ENCODE data around the gene KCNIP2. TPM values are rescaled to one million over a fixed set of nuclear protein-coding genes. Genes with fewer than 3 reads are reported as not detected.

KCNIP2 gene
- total RNA-seq, 4 donors from 2014 or later: 0.32 to 1.7 (median 0.54) TPM

DNA sequence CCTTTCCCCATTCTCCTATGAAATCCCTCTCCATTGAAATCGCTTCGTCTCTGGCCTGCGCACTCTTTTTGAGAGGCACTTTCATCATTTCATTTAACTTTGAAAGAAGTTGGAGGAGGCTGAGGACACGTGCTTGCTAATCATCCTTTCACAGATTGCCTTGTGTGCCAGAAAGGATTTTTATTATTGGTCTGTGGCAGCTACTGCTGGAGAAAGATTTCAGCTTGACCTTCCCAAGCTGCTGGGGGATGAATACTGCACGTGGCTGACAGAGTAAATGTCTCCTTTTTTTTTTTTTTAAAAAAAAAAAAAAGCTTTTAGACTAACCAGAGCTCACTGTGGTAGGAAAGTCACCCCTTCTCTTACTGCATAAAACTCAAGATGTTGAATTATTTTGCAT lies 44.2 kb upstream of the KCNIP2 start:
- no peak overlapping the region for H3K27ac ChIP-seq (replicated peaks in 1 of 4)

DNA sequence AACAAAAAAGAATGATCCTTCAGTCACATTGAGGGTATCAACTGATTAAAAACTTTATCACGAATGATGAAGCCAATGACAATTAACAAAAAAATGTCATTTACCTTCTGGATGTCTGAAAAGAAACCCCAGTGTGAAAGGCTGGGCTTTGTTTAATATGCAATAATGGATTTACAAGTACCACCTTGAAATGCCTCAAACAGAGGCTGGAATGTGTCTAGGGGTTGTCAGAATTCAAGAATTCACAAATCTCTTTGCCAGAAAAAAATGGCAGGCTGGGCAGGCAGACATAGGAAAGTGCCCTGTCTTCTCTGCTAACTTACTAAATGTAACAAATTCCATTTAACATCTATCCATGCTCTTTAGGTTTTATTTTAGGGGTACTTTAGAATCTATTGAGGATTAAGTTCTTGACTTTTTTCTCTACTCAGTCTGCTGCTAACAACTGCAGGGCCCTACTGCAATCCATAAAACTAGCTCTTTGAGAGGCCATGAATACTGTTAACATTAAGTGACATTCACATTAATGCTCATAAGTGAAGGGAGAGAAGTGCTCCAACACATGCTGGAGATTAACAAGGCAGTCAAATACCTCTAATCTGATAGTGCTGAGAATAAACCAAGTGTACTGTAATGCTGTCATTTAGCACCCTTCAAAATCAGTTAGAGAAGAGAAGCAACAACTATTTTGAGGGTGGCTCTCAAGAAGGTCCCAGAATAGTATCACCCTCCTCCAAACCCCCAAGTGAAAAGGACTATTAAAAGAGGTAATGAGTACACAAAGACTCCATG lies 43.1 kb upstream of the KCNIP2 start:
- intact Hi-C loops (cut with DNase I): loop anchor here (2.0 kb wide), 1 partner anchor 122 kb away; no protein-coding TSS in a partner anchor
- WGBS: 77% methylated on average over 1 of the region's 1 CpG

More for the DNA sequence above, 44.2 kb upstream of the KCNIP2 start:
- peaks cover 0 to 5% (median 0%) of the 10 kb centered on the region in 4 donors for H3K36me3 ChIP-seq
- no peaks in the 10 kb centered on the region for H3K27me3 ChIP-seq
- H3K4me1 ChIP-seq: peaks cover 0 to 17% (median 4%) of the 10 kb centered on the region in 4 donors
- no peaks in the 10 kb centered on the region for H3K9me3 ChIP-seq
- no peak for DNase-seq (ENCODE audit: extremely low spot score)
- WGBS: 64% methylated on average over 5 of the region's 5 CpGs
- TF ChIP-seq POLR2A (IDR thresholded peaks at IDR 0.05; ENCODE audit: low read depth) (no peak), EP300 (IDR thresholded peaks at IDR 0.05) (no peak), POLR2AphosphoS5 (IDR thresholded peaks at IDR 0.05) (no peak)
- TF ChIP-seq, protein P1, sequence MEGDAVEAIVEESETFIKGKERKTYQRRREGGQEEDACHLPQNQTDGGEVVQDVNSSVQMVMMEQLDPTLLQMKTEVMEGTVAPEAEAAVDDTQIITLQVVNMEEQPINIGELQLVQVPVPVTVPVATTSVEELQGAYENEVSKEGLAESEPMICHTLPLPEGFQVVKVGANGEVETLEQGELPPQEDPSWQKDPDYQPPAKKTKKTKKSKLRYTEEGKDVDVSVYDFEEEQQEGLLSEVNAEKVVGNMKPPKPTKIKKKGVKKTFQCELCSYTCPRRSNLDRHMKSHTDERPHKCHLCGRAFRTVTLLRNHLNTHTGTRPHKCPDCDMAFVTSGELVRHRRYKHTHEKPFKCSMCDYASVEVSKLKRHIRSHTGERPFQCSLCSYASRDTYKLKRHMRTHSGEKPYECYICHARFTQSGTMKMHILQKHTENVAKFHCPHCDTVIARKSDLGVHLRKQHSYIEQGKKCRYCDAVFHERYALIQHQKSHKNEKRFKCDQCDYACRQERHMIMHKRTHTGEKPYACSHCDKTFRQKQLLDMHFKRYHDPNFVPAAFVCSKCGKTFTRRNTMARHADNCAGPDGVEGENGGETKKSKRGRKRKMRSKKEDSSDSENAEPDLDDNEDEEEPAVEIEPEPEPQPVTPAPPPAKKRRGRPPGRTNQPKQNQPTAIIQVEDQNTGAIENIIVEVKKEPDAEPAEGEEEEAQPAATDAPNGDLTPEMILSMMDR (IDR thresholded peaks at IDR 0.05): no peak
- H3K4me3 ChIP-seq: no peak overlapping the region
- intact Hi-C loops (cut with DNase I): loop anchor here (2.0 kb wide), 1 partner anchor 121 kb away; no protein-coding TSS in a partner anchor

DNA sequence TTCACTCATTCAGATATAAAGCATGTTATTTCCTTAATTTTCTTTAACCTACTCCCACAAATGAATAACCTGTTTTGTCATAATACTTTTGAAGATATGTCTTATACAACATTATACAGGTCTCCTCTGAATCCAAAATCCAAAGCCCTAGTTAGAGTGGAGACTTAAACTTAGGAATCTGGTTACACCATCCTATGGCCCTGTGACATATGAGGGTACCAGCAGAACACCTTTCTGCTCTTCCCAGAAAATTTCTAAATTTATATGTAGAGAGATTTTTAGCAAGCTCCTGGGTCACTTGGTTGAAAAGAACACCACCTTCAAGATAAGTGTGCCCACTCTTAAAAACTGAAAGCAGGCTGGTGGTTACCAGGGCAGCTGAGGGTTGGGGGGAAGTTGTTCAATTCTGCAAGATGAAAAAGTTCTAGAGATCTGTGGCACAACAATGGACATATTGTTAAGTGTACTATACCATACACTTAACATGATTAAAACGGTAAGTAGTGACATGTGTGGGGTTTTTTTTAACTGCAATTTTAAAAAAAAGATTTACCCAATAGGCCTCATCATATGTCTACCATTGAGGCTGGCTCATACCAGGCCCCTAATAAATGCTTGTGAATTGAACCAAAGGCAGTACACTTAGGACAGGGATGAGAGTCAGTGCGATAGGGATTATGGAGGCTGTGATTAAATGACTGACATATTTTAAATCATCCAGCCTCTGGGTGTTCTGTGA lies 37.6 kb upstream of the KCNIP2 start:
- H3K9me3 ChIP-seq: no peaks in the 10 kb centered on the region
- no peak for TF ChIP-seq EP300 (IDR thresholded peaks at IDR 0.05)
- no peak for TF ChIP-seq POLR2A (IDR thresholded peaks at IDR 0.05; ENCODE audit: low read depth)
- TF ChIP-seq, protein P1 (IDR thresholded peaks at IDR 0.05): no peak
- TF ChIP-seq POLR2AphosphoS5 (IDR thresholded peaks at IDR 0.05): no peak
- H3K4me1 ChIP-seq: peaks cover 11 to 20% (median 15%) of the 10 kb centered on the region in 4 donors
- intact Hi-C loops (cut with DNase I): no loop called here
- peaks cover 0 to 7% (median 2%) of the 10 kb centered on the region in 4 donors for H3K36me3 ChIP-seq
- no peaks in the 10 kb centered on the region for H3K27me3 ChIP-seq
- DNase-seq (ENCODE audit: extremely low spot score): no peak
- no peak overlapping the region for H3K4me3 ChIP-seq
- no peak overlapping the region for H3K27ac ChIP-seq (replicated peaks in 1 of 4)
- 91% methylated on average over 2 of the region's 2 CpGs for WGBS

More for the DNA sequence above, 43.1 kb upstream of the KCNIP2 start:
- TF ChIP-seq POLR2AphosphoS5 (IDR thresholded peaks at IDR 0.05): no peak
- no peak for TF ChIP-seq POLR2A (IDR thresholded peaks at IDR 0.05; ENCODE audit: low read depth)
- TF ChIP-seq EP300 (IDR thresholded peaks at IDR 0.05): no peak
- TF ChIP-seq, protein P1 (IDR thresholded peaks at IDR 0.05): no peak
- Histone ChIP-seq H3K4me3 (no peak overlapping the region), H3K36me3 (peaks cover 0 to 5% (median 0%) of the 10 kb centered on the region in 4 donors), H3K4me1 (peaks cover 0 to 17% (median 6%) of the 10 kb centered on the region in 4 donors), H3K27me3 (no peaks in the 10 kb centered on the region), H3K9me3 (no peaks in the 10 kb centered on the region), H3K27ac (replicated peaks in 1 of 4) (no peak overlapping the region)
- no peak for DNase-seq (ENCODE audit: extremely low spot score)

DNA sequence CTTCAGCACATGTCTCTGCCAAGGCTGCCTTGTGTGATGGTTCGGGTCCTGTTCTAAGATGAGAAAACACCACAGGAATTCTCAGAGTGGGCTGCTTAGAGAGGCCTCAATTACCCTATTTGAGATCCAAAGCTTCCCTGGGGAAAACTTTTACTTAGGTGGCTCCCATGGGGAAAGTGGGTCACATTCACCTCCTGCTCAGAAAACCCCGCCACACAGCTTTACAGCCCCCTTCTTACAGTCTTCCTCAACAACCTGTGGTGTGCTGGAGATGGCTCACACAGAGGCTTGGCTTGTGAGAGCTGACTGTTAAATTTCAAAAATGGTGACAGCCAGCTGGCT lies 36.6 kb upstream of the KCNIP2 start:
- TF ChIP-seq POLR2AphosphoS5 (IDR thresholded peaks at IDR 0.05): no peak
- TF ChIP-seq EP300 (IDR thresholded peaks at IDR 0.05): no peak
- TF ChIP-seq, protein P1 (IDR thresholded peaks at IDR 0.05): no peak
- TF ChIP-seq POLR2A (IDR thresholded peaks at IDR 0.05; ENCODE audit: low read depth): no peak
- H3K4me3 ChIP-seq: no peak overlapping the region
- intact Hi-C loops (cut with DNase I): no loop called here
- H3K9me3 ChIP-seq: no peaks in the 10 kb centered on the region
- peaks cover 11 to 20% (median 15%) of the 10 kb centered on the region in 4 donors for H3K4me1 ChIP-seq
- DNase-seq (ENCODE audit: extremely low spot score): no peak
- no peak overlapping the region for H3K27ac ChIP-seq (replicated peaks in 1 of 4)
- peaks cover 0 to 7% (median 0%) of the 10 kb centered on the region in 4 donors for H3K36me3 ChIP-seq
- H3K27me3 ChIP-seq: no peaks in the 10 kb centered on the region
- 94% methylated on average over 2 of the region's 2 CpGs for WGBS

All from esophagus muscularis mucosa (tissue), 4 donors.